Measurements from ENCODE around the gene MUC6.

The MUC6 gene

GRCh38 chr11:965206-965775 lies 71.2 kb downstream of the MUC6 start (continued):
- TF ChIP-seq OSR1 (CRISPR knock-in tag; IDR thresholded peaks at IDR 0.05), result no peak

GRCh38 chr11:963852-964251 lies 72.7 kb downstream of the MUC6 start:
- no peak for TF ChIP-seq POU6F1 (CRISPR knock-in tag; IDR thresholded peaks at IDR 0.05; ENCODE audit: borderline replicate concordance, low read depth)
- no peak for TF ChIP-seq OSR1 (CRISPR knock-in tag; IDR thresholded peaks at IDR 0.05)
- no peak for TF ChIP-seq GLIS3 (CRISPR knock-in tag; IDR thresholded peaks at IDR 0.05)
- TF ChIP-seq CSDC2 (CRISPR knock-in tag; IDR thresholded peaks at IDR 0.05), result no peak
- no peak for TF ChIP-seq TOX (CRISPR knock-in tag; IDR thresholded peaks at IDR 0.05; ENCODE audit: borderline replicate concordance)
- no peak for TF ChIP-seq CSRNP3 (CRISPR knock-in tag; IDR thresholded peaks at IDR 0.05)
- TF ChIP-seq ARNTL (CRISPR knock-in tag; IDR thresholded peaks at IDR 0.05; ENCODE audit: borderline replicate concordance, low read depth), result no peak
- no peak for TF ChIP-seq PPARA (CRISPR knock-in tag; IDR thresholded peaks at IDR 0.05; ENCODE audit: borderline replicate concordance)
- TF ChIP-seq PATZ1 (CRISPR knock-in tag; IDR thresholded peaks at IDR 0.05; ENCODE audit: borderline replicate concordance), result no peak
- TF ChIP-seq ZFP30 (CRISPR knock-in tag; IDR thresholded peaks at IDR 0.05), result no peak
- TF ChIP-seq ZNF565 (CRISPR knock-in tag; conservative IDR thresholded peaks at IDR 0.05; ENCODE audit: low read depth), result no peak
- no peak for TF ChIP-seq TSHZ2 (CRISPR knock-in tag; IDR thresholded peaks at IDR 0.05)
- ATAC-seq, result no peak

Data from SK-N-SH treated with all-trans-retinoic acid at 6 μM for 48 hours (cell line).